HepG2 (cell line): Measurements from ENCODE around the gene SAMD14. TPM values are rescaled to one million over a fixed set of nuclear protein-coding genes. Genes with fewer than 3 reads are reported as not detected.

ENCODE experiments used
- ATAC-seq: fragments of 200-7000 bp; cut with Tn5 transposase; 3 replicates; pipeline ENCODE4 v1.9.1; 2020; ENCODE audit warnings: mild to moderate bottlenecking, moderate library complexity
- BruUV-seq: library from RNA; stranded (reverse); fragments of 400-500 nt; replicated peaks from 2 replicates; lab custom pipeline; 2021; lab: Mats Ljungman, UMichigan
- CTCF ChIA-PET: fragments of 300-600 bp; formaldehyde crosslinking; extraction: SDS; loops from one replicate; lab custom pipeline; 2021; ENCODE audit warnings: low total read pairs, inconsistent platforms, low intra/inter-chr PET ratio; lab: Yijun Ruan, JAX
- POLR2A ChIA-PET: fragments of 350-600 bp; sonication (Branson Sonifier 250); formaldehyde crosslinking; loops from one replicate; lab custom pipeline; 2020; ENCODE audit warnings: antibody characterized with exemption, inconsistent platforms; lab: Yijun Ruan, JAX
- DNase-seq: peaks from one replicate; pipeline ENCODE4 v3.0.0-alpha.2; 2015; ENCODE audit warnings: low spot score
- FAIRE-seq: peaks from 3 replicates; lab custom pipeline; 2011; peaks lifted over from hg19 to GRCh38; lab: Jason Lieb, UNC
- H2AFZ ChIP-seq: one replicate; pipeline ENCODE4 v1.6.1; 2011; ENCODE audit warnings: low read length, inconsistent platforms
- H3K27ac ChIP-seq: fragments of 300-600 bp; 3 replicates; pipeline ENCODE4 v1.8.0; 2011; ENCODE audit warnings: mixed run types, mild to moderate bottlenecking, mixed read lengths, low read length, inconsistent platforms; ENCODE audit not compliant: insufficient read depth; ENCODE audit errors: extremely low read length
- H3K27me3 ChIP-seq, 2 experiments: fragments of 200-600 bp in 1 of 2; 2 replicates in 1 of 2; 3 replicates in 1 of 2; pipeline versions ENCODE4 v1.6.0 to v1.8.0; 2011; ENCODE audit warnings: low read length in 2 of 2, mild to moderate bottlenecking in 2 of 2, moderate library complexity in 2 of 2, inconsistent platforms in 1 of 2; ENCODE audit not compliant: insufficient read depth in 2 of 2, control insufficient read depth in 1 of 2
- H3K36me3 ChIP-seq, 2 experiments: fragments of 200-600 bp in 1 of 2; replicated peaks in 1 of 2; 2 replicates in 1 of 2; 3 replicates in 1 of 2; pipeline versions ENCODE4 v1.5.1 to v1.8.0; 2011; ENCODE audit warnings: low read length in 2 of 2, inconsistent platforms in 1 of 2; ENCODE audit not compliant: insufficient read depth in 2 of 2, control insufficient read depth in 1 of 2
- H3K4me1 ChIP-seq: 2 replicates; pipeline ENCODE4 v1.5.1; 2012; ENCODE audit warnings: low read length, inconsistent platforms; ENCODE audit not compliant: insufficient read depth
- H3K4me2 ChIP-seq: 2 replicates; pipeline ENCODE4 v1.6.0; 2011; ENCODE audit warnings: low read depth, low read length, inconsistent platforms
- H3K4me3 ChIP-seq, 3 experiments: fragments of 200-600 bp in 1 of 3; sonication (generic), shearing (Covaris generic) in 1 of 3; replicated peaks in 1 of 3; 2 replicates each; pipeline ENCODE4 v1.5.1; 2011 to 2016; ENCODE audit warnings: low read length in 3 of 3, inconsistent platforms in 2 of 3, low read depth in 2 of 3, mild to moderate bottlenecking in 2 of 3, control low read depth in 1 of 3, mixed read lengths in 1 of 3; ENCODE audit not compliant: insufficient read depth in 1 of 3
- H3K79me2 ChIP-seq: one replicate; pipeline ENCODE4 v1.6.1; 2011; ENCODE audit warnings: low read length, inconsistent platforms; ENCODE audit not compliant: insufficient read depth
- H3K9ac ChIP-seq: 2 replicates; pipeline ENCODE4 v1.6.0; 2011; ENCODE audit warnings: mild to moderate bottlenecking, low read depth, low read length, inconsistent platforms; ENCODE audit not compliant: insufficient read depth
- H3K9me3 ChIP-seq: 2 replicates; pipeline ENCODE4 v1.5.1; 2012; ENCODE audit warnings: mild to moderate bottlenecking, low read length
- H4K20me1 ChIP-seq: 2 replicates; pipeline ENCODE4 v1.6.0; 2011; ENCODE audit warnings: inconsistent platforms, mild to moderate bottlenecking, low read length, moderate library complexity; ENCODE audit not compliant: insufficient read depth
- STAT5B ChIP-seq: sonication (generic); formaldehyde crosslinking; IDR thresholded peaks from 2 replicates; pipeline ENCODE4 v1.4.0; 2020; ENCODE audit warnings: missing genetic modification reagents
- TBX3 ChIP-seq: fragments of 450-650 bp; IDR thresholded peaks from 2 replicates; pipeline ENCODE4 v1.6.1; 2017; ENCODE audit warnings: antibody characterized with exemption, mild to moderate bottlenecking, inconsistent platforms, borderline replicate concordance
- ZNF143 ChIP-seq: sonication (generic); formaldehyde crosslinking; IDR thresholded peaks from 2 replicates; pipeline ENCODE4 v1.4.0; 2020; ENCODE audit warnings: missing genetic modification reagents
- ZNF3 ChIP-seq: IDR thresholded peaks from 2 replicates; pipeline ENCODE4 v1.7.0; 2017; ENCODE audit warnings: inconsistent platforms
- WGBS: methylation state at CpG from one replicate; pipeline ENCODE4 v1.1.6; 2017; ENCODE audit warnings: low lambda C conversion rate; 5-methylcytosine and 5-hydroxymethylcytosine counted together
- in situ Hi-C: cut with HindIII; loops from 2 replicates; pipeline ENCODE4 v1.10.0; 2017; ENCODE audit warnings: low pct_unique_long_range_greater_than_20kb; ENCODE audit not compliant: extremely low pct_ligation_motif_present
- intact Hi-C: fragments of 100-400 bp; cut with micrococcal nuclease; formaldehyde crosslinking; loops from one replicate; pipeline ENCODE4 v1.10.0; 2022; ENCODE audit not compliant: unreplicated experiment
- polyA plus RNA-seq, 8 experiments: library from polyadenylated mRNA; depleted of rRNA in 3 of 8; stranded (reverse) in 7 of 8; unstranded in 1 of 8; fragments of >200 nt; fragmentation: Illumina TruSeq in 4 of 8; extraction: Trizol in 4 of 8; gene quantifications; 2 replicates each; pipeline versions ENCODE4 v1.2.1 to v1.2.3, GENCODE V29; 2011 to 2016; ENCODE audit warnings: low read depth in 4 of 8, missing spikeins in 1 of 8, mixed read lengths in 1 of 8; ENCODE audit not compliant: insufficient read depth in 1 of 8
- total RNA-seq, 5 experiments: library from RNA; depleted of rRNA; stranded (reverse); fragments of >200 nt; fragmentation: Illumina TruSeq; extraction: Trizol; gene quantifications; 2 replicates each; pipeline ENCODE4 v1.2.3, GENCODE V29; 2016; ENCODE audit warnings: low read depth in 1 of 5
- TF ChIP-seq, protein P1 (sequence below): sonication (generic); formaldehyde crosslinking; IDR thresholded peaks from 2 replicates; pipeline ENCODE4 v1.5.0; 2020; ENCODE audit warnings: mild to moderate bottlenecking, missing genetic modification reagents
- TF ChIP-seq, protein P2 (sequence below): sonication (generic); formaldehyde crosslinking; IDR thresholded peaks from 2 replicates; pipeline ENCODE4 v1.9.0; 2021; ENCODE audit warnings: missing genetic modification reagents, borderline replicate concordance

Gene SAMD14
- total and polyA plus RNA-seq, 2 of the 13 experiments (the other 11 are each of a cell fraction or from before 2014, with no cell fraction given) = 0.07 to 0.22 TPM

DNA sequence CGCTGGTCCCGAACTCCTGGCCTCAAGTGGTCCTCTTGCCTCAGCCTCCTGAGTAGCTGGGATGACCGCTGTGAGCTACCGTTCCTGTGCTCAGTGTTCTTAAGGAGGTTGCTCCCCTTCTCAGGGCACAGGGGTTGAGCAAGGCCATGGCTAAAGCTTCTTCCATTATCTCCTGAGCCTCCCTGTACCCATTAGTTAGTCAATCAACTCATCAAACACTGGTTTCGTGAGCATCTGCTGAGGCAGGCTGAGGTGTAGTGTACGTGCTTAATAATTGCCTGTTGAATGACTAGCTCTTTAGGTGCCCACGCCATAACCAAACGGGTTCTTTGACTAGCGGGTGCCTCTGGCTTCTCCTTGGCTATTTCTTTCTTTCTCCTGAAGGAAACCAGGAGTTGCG lies 47.5 kb upstream of the SAMD14 start:
- Histone ChIP-seq H3K27ac (no peak overlapping the region), H3K4me1 (peaks cover 80% of the 10 kb centered on the region), H3K4me2 (peak overlapping the region; percentile 84), H3K79me2 (no peaks in the 10 kb centered on the region), H3K36me3 (no peaks in the 10 kb centered on the region), H3K4me3 (peak overlapping the region in 1 of 3 experiments; percentile 74; a peak in 3 of 6 replicates), H3K27me3 (peaks cover 0 to 19% of the 10 kb centered on the region in 2 experiments; a peak in 2 of 5 replicates), H3K9me3 (no peaks in the 10 kb centered on the region), H3K9ac (no peak overlapping the region), H4K20me1 (no peaks in the 10 kb centered on the region), H2AFZ (no peak overlapping the region)
- FAIRE-seq = no peak
- no TSS peak for BruUV-seq
- ChIA-PET POLR2A (interaction anchor here (0.9 to 1.5 kb wide), 5 partner anchors 23 to 169 kb away, joined by 3 to 7 read pairs (median 4); partner anchors contain the start of gene XYLT2), CTCF (interaction anchor here (1.6 to 3.4 kb wide), 3 partner anchors 8 to 23 kb away, joined by 8 to 11 read pairs (median 10); no protein-coding TSS in a partner anchor)
- no peak for DNase-seq
- TF ChIP-seq ZNF143 (CRISPR knock-in tag) = 0 out of 2 replicates have a peak, but pooled peaks have one; percentile 3
- peak; percentile 96 for TF ChIP-seq ZNF3 (CRISPR knock-in tag)
- TF ChIP-seq STAT5B (CRISPR knock-in tag) = no peak
- TF ChIP-seq, protein P1, sequence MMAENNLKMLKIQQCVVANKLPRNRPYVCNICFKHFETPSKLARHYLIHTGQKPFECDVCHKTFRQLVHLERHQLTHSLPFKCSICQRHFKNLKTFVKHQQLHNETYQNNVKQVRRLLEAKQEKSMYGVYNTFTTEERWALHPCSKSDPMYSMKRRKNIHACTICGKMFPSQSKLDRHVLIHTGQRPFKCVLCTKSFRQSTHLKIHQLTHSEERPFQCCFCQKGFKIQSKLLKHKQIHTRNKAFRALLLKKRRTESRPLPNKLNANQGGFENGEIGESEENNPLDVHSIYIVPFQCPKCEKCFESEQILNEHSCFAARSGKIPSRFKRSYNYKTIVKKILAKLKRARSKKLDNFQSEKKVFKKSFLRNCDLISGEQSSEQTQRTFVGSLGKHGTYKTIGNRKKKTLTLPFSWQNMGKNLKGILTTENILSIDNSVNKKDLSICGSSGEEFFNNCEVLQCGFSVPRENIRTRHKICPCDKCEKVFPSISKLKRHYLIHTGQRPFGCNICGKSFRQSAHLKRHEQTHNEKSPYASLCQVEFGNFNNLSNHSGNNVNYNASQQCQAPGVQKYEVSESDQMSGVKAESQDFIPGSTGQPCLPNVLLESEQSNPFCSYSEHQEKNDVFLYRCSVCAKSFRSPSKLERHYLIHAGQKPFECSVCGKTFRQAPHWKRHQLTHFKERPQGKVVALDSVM = 0 out of 2 replicates have a peak, but pooled peaks have one; percentile 6
- TF ChIP-seq, protein P2, sequence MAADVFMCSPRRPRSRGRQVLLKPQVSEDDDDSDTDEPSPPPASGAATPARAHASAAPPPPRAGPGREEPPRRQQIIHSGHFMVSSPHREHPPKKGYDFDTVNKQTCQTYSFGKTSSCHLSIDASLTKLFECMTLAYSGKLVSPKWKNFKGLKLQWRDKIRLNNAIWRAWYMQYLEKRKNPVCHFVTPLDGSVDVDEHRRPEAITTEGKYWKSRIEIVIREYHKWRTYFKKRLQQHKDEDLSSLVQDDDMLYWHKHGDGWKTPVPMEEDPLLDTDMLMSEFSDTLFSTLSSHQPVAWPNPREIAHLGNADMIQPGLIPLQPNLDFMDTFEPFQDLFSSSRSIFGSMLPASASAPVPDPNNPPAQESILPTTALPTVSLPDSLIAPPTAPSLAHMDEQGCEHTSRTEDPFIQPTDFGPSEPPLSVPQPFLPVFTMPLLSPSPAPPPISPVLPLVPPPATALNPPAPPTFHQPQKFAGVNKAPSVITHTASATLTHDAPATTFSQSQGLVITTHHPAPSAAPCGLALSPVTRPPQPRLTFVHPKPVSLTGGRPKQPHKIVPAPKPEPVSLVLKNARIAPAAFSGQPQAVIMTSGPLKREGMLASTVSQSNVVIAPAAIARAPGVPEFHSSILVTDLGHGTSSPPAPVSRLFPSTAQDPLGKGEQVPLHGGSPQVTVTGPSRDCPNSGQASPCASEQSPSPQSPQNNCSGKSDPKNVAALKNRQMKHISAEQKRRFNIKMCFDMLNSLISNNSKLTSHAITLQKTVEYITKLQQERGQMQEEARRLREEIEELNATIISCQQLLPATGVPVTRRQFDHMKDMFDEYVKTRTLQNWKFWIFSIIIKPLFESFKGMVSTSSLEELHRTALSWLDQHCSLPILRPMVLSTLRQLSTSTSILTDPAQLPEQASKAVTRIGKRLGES (CRISPR knock-in tag) = no peak
- TF ChIP-seq TBX3 = no peak
- no peak for ATAC-seq
- in situ Hi-C loops (no loop called here), intact Hi-C loops (no loop called here)
- WGBS = 76% methylated on average over 10 of the region's 10 CpGs
